ENCODE data around the gene WWC2. TPM values are rescaled to one million over a fixed set of nuclear protein-coding genes. Genes with fewer than 3 reads are reported as not detected.

The WWC2 gene
- polyA plus RNA-seq, 2 of the 4 experiments (the other 2 are of a cell fraction): 14.9 to 26.9 TPM

DNA sequence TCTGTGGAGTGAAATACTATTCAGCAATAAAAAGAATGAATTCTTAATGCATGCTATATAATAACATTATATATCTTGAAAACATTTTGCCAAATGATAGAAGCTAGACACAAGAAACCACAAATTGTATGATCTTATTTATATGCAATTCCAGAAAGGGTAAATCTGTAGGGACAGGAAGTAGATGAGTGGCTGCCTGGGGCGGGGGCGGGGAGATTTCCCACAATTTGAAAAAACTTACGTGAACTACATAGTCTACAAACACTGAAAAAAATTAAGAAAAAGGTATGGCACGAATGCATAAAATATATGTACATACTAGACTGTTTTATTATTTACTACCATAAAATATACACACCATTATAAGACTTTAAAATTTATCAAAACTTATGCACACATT, 81.6 kb downstream of the WWC2 start:
- FAIRE-seq: no peak
- ChIA-PET CTCF (interaction anchor here (0.6 to 1.5 kb wide), 3 partner anchors 9 to 69 kb away, joined by 3 to 5 read pairs (median 4); no protein-coding TSS in a partner anchor), POLR2A (no interaction called here)
- H3K4me1 ChIP-seq: peaks cover 31% of the 10 kb centered on the region
- no peak for ATAC-seq
- TF ChIP-seq HEYL (CRISPR knock-in tag; IDR thresholded peaks at IDR 0.05): no peak
- TF ChIP-seq USF2 (IDR thresholded peaks at IDR 0.05): no peak
- TF ChIP-seq ESRRA (IDR thresholded peaks at IDR 0.05; ENCODE audit: borderline replicate concordance, low read length): no peak
- no peak overlapping the region for H3K4me3 ChIP-seq
- 93% methylated on average over 4 of the region's 4 CpGs for WGBS (ENCODE audit: missing lambda C conversion rate)
- H3K27ac ChIP-seq: no peak overlapping the region
- no peak overlapping the region for H3K4me2 ChIP-seq
- 0 out of 3 replicates have a peak, but pooled peaks cover 3% of the 10 kb centered on the region for H3K9me3 ChIP-seq
- no peak for DNase-seq (ENCODE audit: low read depth in 1 of 2, low spot score in 1 of 2)

- FAIRE-seq: no peak
- ChIA-PET CTCF (interaction anchor here (0.6 kb wide), 1 partner anchor 9 kb away, joined by 3 read pairs; no protein-coding TSS in a partner anchor), POLR2A (no interaction called here)
- ATAC-seq: no peak
- H3K4me2 ChIP-seq: no peak overlapping the region
- WGBS (ENCODE audit: missing lambda C conversion rate): 90% methylated on average over 3 of the region's 3 CpGs
- H3K4me1 ChIP-seq: peaks cover 28% of the 10 kb centered on the region
- no peak overlapping the region for H3K4me3 ChIP-seq
- 0 out of 3 replicates have a peak, but pooled peaks cover 3% of the 10 kb centered on the region for H3K9me3 ChIP-seq
- TF ChIP-seq, protein P1, sequence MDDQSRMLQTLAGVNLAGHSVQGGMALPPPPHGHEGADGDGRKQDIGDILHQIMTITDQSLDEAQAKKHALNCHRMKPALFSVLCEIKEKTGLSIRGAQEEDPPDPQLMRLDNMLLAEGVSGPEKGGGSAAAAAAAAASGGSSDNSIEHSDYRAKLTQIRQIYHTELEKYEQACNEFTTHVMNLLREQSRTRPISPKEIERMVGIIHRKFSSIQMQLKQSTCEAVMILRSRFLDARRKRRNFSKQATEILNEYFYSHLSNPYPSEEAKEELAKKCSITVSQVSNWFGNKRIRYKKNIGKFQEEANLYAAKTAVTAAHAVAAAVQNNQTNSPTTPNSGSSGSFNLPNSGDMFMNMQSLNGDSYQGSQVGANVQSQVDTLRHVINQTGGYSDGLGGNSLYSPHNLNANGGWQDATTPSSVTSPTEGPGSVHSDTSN (IDR thresholded peaks at IDR 0.05): no peak
- TF ChIP-seq NR3C1 (IDR thresholded peaks at IDR 0.05) (no peak), ZNF302 (CRISPR knock-in tag; IDR thresholded peaks at IDR 0.05) (no peak), JUN (IDR thresholded peaks at IDR 0.05) (no peak), FOSL2 (IDR thresholded peaks at IDR 0.05) (no peak), FOSL2 (CRISPR knock-in tag; IDR thresholded peaks at IDR 0.05) (no peak), MAZ (IDR thresholded peaks at IDR 0.05; ENCODE audit: borderline replicate concordance, low read depth, low read length) (no peak), GATA3 (IDR thresholded peaks at IDR 0.05; ENCODE audit: borderline replicate concordance) (no peak), RFX5 (IDR thresholded peaks at IDR 0.05) (no peak), FOSB (CRISPR knock-in tag; IDR thresholded peaks at IDR 0.05) (no peak), EP300 (IDR thresholded peaks at IDR 0.05) (no peak), RARB (CRISPR knock-in tag; IDR thresholded peaks at IDR 0.05) (no peak), EHF (CRISPR knock-in tag; IDR thresholded peaks at IDR 0.05) (no peak)
- TF ChIP-seq, protein P2, sequence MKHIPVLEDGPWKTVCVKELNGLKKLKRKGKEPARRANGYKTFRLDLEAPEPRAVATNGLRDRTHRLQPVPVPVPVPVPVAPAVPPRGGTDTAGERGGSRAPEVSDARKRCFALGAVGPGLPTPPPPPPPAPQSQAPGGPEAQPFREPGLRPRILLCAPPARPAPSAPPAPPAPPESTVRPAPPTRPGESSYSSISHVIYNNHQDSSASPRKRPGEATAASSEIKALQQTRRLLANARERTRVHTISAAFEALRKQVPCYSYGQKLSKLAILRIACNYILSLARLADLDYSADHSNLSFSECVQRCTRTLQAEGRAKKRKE (CRISPR knock-in tag; IDR thresholded peaks at IDR 0.05; ENCODE audit: low read depth): no peak
- H3K27ac ChIP-seq: no peak overlapping the region
- no peak for DNase-seq (ENCODE audit: low read depth in 1 of 2, low spot score in 1 of 2)
Observed at GRCh38 chr4:183181081-183181480, 82.0 kb downstream of the WWC2 start.

- Histone ChIP-seq H3K27ac (peak overlapping the region in 1 of 2 experiments; percentile 76; a peak in 3 of 6 replicates), H3K9me3 (0 out of 3 replicates have a peak, but pooled peaks cover 3% of the 10 kb centered on the region), H3K4me3 (no peak overlapping the region), H3K4me2 (peak overlapping the region; percentile 33), H3K4me1 (peaks cover 12% of the 10 kb centered on the region; the same call in 2 of the 3 replicates)
- peak in 1 of 2 experiments; percentile 61 for DNase-seq (ENCODE audit: low read depth in 1 of 2, low spot score in 1 of 2)
- ChIA-PET CTCF (no interaction called here), POLR2A (interaction anchor here (1.5 kb wide), 1 partner anchor 84 kb away, joined by 9 read pairs; the partner anchor contains the start of gene WWC2)
- FAIRE-seq: no peak
- WGBS (ENCODE audit: missing lambda C conversion rate): 60% methylated on average over 14 of the region's 14 CpGs
- peak; percentile 18; the same call in 1 of the 2 replicates for TF ChIP-seq JUNB (IDR thresholded peaks at IDR 0.05)
- TF ChIP-seq CEBPB (IDR thresholded peaks at IDR 0.05): 0 out of 4 replicates have a peak, but pooled peaks of 1 of the 2 experiments have one; percentile 16
- TF ChIP-seq FOSL2 (IDR thresholded peaks at IDR 0.05): peak; percentile 31; the same call in 1 of the 2 replicates
- peak; percentile 70 for TF ChIP-seq FOSL2 (CRISPR knock-in tag; IDR thresholded peaks at IDR 0.05)
- TF ChIP-seq HEYL (CRISPR knock-in tag; IDR thresholded peaks at IDR 0.05): no peak
- ATAC-seq: peak; percentile 83 to 85
Observed at GRCh38 chr4:183182873-183183725, 84.0 kb downstream of the WWC2 start.

Data from A549 (cell line).